ENCODE results near the gene TRAK2. TPM values are rescaled to one million over a fixed set of nuclear protein-coding genes. Genes with fewer than 3 reads are reported as not detected.

TRAK2 gene
- total and polyA plus RNA-seq, 2 of the 13 experiments (the other 11 are each of a cell fraction or from before 2014, with no cell fraction given), result 7.7 to 21.0 TPM

DNA sequence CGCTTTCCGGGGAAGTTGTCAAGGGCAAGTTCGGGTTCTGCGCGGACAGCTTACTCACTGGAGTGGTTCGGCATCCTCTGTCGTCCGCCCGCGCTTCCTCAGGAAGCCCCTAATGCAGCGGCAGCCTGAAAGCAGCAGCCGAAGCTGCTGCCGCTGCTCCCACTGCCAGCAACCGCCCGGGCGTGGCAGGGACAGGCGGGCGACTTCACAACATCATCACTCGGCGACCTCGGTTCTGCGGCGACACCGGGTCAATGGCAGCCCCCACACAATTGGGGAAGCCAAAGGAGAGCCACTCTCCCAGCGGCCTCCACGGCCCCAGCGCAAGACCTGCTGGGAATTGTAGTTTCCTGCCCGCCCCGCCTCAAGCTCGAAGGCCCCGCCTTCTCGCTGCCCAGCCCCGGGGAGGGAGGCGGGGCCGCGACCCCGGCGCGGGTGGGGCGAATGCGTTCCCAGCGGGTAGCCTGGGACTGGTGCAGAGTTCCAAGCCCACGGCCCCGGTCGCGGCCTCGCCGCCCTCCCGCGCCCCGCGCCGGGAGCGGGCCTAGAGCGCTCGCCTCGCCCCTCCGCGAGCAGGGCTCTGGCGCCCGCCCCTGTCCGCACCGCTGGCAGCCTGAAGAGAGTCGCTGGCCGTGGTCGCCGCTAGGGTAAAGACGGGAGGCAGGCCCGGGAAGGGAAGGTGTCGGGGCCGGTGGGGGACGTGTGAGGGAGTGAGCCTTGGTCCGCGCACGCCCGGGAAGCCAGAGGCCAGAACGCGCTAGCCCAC lies at the start of gene TRAK2, which contains the start of gene STRADB (continued):
- TF ChIP-seq KDM1A (CRISPR knock-in tag; IDR thresholded peaks at IDR 0.05), result no peak
- peak; percentile 8; the same call in 1 of the 2 replicates for TF ChIP-seq NCOA2 (CRISPR knock-in tag; IDR thresholded peaks at IDR 0.05)
- peak; percentile 51; the same call in 1 of the 2 replicates for TF ChIP-seq PHF21A (CRISPR knock-in tag; IDR thresholded peaks at IDR 0.05)
- TF ChIP-seq CREB1 (IDR thresholded peaks at IDR 0.05), result peak; percentile 97
- peak; percentile 99 for TF ChIP-seq CREB1 (CRISPR knock-in tag; IDR thresholded peaks at IDR 0.05)
- peak; percentile 46; the same call in 1 of the 2 replicates for TF ChIP-seq TBX3 (IDR thresholded peaks at IDR 0.05; ENCODE audit: borderline replicate concordance)
- TF ChIP-seq FOXM1 (CRISPR knock-in tag; IDR thresholded peaks at IDR 0.05), result no peak
- TF ChIP-seq ATF5 (CRISPR knock-in tag; IDR thresholded peaks at IDR 0.05; ENCODE audit: low read depth), result no peak
- 0 out of 2 replicates have a peak, but pooled peaks have one; percentile 52 for TF ChIP-seq ZNF263 (CRISPR knock-in tag; IDR thresholded peaks at IDR 0.05)
- TF ChIP-seq ZC3H4 (CRISPR knock-in tag; IDR thresholded peaks at IDR 0.05; ENCODE audit: borderline replicate concordance), result no peak
- no peak for TF ChIP-seq ZNF615 (CRISPR knock-in tag; IDR thresholded peaks at IDR 0.05; ENCODE audit: borderline replicate concordance)
- TF ChIP-seq TMF1 (CRISPR knock-in tag; IDR thresholded peaks at IDR 0.05; ENCODE audit: low read depth), result peak; percentile 77; the same call in 1 of the 2 replicates
- TF ChIP-seq RFX3 (CRISPR knock-in tag; IDR thresholded peaks at IDR 0.05), result no peak
- TF ChIP-seq ZNF256 (CRISPR knock-in tag; conservative IDR thresholded peaks at IDR 0.05), result peak; percentile 83
- TF ChIP-seq, protein P1, sequence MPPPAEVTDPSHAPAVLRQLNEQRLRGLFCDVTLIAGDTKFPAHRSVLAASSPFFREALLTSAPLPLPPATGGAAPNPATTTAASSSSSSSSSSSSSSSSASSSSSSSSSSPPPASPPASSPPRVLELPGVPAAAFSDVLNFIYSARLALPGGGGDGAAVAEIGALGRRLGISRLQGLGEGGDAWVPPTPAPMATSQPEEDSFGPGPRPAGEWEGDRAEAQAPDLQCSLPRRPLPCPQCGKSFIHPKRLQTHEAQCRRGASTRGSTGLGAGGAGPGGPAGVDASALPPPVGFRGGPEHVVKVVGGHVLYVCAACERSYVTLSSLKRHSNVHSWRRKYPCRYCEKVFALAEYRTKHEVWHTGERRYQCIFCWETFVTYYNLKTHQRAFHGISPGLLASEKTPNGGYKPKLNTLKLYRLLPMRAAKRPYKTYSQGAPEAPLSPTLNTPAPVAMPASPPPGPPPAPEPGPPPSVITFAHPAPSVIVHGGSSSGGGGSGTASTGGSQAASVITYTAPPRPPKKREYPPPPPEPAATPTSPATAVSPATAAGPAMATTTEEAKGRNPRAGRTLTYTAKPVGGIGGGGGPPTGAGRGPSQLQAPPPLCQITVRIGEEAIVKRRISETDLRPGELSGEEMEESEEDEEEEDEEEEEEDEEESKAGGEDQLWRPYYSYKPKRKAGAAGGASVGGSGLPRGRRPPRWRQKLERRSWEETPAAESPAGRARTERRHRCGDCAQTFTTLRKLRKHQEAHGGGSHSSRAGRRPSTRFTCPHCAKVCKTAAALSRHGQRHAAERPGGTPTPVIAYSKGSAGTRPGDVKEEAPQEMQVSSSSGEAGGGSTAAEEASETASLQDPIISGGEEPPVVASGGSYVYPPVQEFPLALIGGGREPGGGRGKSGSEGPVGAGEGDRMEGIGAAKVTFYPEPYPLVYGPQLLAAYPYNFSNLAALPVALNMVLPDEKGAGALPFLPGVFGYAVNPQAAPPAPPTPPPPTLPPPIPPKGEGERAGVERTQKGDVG (CRISPR knock-in tag; IDR thresholded peaks at IDR 0.05; ENCODE audit: borderline replicate concordance), result peak; percentile 32; the same call in 1 of the 2 replicates
- peak; percentile 89 for TF ChIP-seq ZNF446 (CRISPR knock-in tag; IDR thresholded peaks at IDR 0.05)
- TF ChIP-seq ARID2 (CRISPR knock-in tag; IDR thresholded peaks at IDR 0.05; ENCODE audit: borderline replicate concordance), result no peak
- TF ChIP-seq ZNF788 (CRISPR knock-in tag; IDR thresholded peaks at IDR 0.05; ENCODE audit: borderline replicate concordance), result peak; percentile 98
- TF ChIP-seq, protein P2, sequence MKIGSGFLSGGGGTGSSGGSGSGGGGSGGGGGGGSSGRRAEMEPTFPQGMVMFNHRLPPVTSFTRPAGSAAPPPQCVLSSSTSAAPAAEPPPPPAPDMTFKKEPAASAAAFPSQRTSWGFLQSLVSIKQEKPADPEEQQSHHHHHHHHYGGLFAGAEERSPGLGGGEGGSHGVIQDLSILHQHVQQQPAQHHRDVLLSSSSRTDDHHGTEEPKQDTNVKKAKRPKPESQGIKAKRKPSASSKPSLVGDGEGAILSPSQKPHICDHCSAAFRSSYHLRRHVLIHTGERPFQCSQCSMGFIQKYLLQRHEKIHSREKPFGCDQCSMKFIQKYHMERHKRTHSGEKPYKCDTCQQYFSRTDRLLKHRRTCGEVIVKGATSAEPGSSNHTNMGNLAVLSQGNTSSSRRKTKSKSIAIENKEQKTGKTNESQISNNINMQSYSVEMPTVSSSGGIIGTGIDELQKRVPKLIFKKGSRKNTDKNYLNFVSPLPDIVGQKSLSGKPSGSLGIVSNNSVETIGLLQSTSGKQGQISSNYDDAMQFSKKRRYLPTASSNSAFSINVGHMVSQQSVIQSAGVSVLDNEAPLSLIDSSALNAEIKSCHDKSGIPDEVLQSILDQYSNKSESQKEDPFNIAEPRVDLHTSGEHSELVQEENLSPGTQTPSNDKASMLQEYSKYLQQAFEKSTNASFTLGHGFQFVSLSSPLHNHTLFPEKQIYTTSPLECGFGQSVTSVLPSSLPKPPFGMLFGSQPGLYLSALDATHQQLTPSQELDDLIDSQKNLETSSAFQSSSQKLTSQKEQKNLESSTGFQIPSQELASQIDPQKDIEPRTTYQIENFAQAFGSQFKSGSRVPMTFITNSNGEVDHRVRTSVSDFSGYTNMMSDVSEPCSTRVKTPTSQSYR (CRISPR knock-in tag; IDR thresholded peaks at IDR 0.05; ENCODE audit: borderline replicate concordance), result peak; percentile 82
- TF ChIP-seq, protein P3, sequence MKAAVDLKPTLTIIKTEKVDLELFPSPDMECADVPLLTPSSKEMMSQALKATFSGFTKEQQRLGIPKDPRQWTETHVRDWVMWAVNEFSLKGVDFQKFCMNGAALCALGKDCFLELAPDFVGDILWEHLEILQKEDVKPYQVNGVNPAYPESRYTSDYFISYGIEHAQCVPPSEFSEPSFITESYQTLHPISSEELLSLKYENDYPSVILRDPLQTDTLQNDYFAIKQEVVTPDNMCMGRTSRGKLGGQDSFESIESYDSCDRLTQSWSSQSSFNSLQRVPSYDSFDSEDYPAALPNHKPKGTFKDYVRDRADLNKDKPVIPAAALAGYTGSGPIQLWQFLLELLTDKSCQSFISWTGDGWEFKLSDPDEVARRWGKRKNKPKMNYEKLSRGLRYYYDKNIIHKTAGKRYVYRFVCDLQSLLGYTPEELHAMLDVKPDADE (CRISPR knock-in tag; IDR thresholded peaks at IDR 0.05), result no peak
- 0 out of 2 replicates have a peak, but pooled peaks have one; percentile 88 for TF ChIP-seq ZNF749 (CRISPR knock-in tag; IDR thresholded peaks at IDR 0.05; ENCODE audit: borderline replicate concordance)
- no peak for TF ChIP-seq KDM6A (CRISPR knock-in tag; IDR thresholded peaks at IDR 0.05; ENCODE audit: low read depth)
- peak; percentile 75; the same call in 1 of the 2 replicates for TF ChIP-seq ZSCAN25 (CRISPR knock-in tag; IDR thresholded peaks at IDR 0.05)

Measured in HepG2 (cell line).